NCI-H1694 treated with DMSO at 0.1 percent for 48 hours (cell line): ENCODE data around the gene TBC1D13.
A peak's percentile ranks its signal among the peaks of the same experiment; 100 is the strongest.
"Not testable (repeated sequence)": the region's sequence is repeated elsewhere in the genome, so short reads cannot be mapped to it uniquely, and the experiment has no call there.

Source experiments
- DNase-seq: peaks from one replicate; lab custom pipeline; 2025; lab: John Stamatoyannopoulos, UW

TBC1D13 gene

GRCh38 chr9:128786681-128787601 is at the start of gene TBC1D13:
Gene TBC1D13, plus strand, starts transcription at chr9:128787253. Its CDS starts 101 bp downstream, at chr9:128787354.
- peak; percentile 55 for DNase-seq

GRCh38 chr9:128742401-128742800 is 44.7 kb upstream of the TBC1D13 start:
- DNase-seq: no peak

GRCh38 chr9:128743421-128743820 is 43.6 kb upstream of the TBC1D13 start:
- no peak for DNase-seq

GRCh38 chr9:128747241-128747640 is 39.8 kb upstream of the TBC1D13 start:
- DNase-seq: no peak

GRCh38 chr9:128750926-128751595 is 36.0 kb upstream of the TBC1D13 start:
- no peak for DNase-seq

- no peak for DNase-seq
Measured at GRCh38 chr9:128753627-128754026, 33.4 kb upstream of the TBC1D13 start.

GRCh38 chr9:128757602-128758001 is 29.5 kb upstream of the TBC1D13 start:
- DNase-seq: no peak

- DNase-seq: no peak
Measured at GRCh38 chr9:128762671-128763449, 24.2 kb upstream of the TBC1D13 start.

GRCh38 chr9:128764361-128764760 is 22.7 kb upstream of the TBC1D13 start:
- no peak for DNase-seq

GRCh38 chr9:128765499-128765898 is 21.6 kb upstream of the TBC1D13 start:
- DNase-seq: no peak

- DNase-seq: no peak
Measured at GRCh38 chr9:128768606-128769005, 18.4 kb upstream of the TBC1D13 start.

- DNase-seq: no peak
Measured at GRCh38 chr9:128770286-128771030, 16.6 kb upstream of the TBC1D13 start.

- no peak for DNase-seq
Measured at GRCh38 chr9:128771094-128771721, 15.8 kb upstream of the TBC1D13 start.

- DNase-seq: peak; percentile 51
Measured at GRCh38 chr9:128771745-128772519, 15.1 kb upstream of the TBC1D13 start, which contains the start of gene ZER1. Gene ZER1, minus strand, starts transcription at chr9:128771927. Its CDS starts 16,362 bp downstream, at chr9:128755565.

GRCh38 chr9:128773049-128773448 is 14.0 kb upstream of the TBC1D13 start:
- no peak for DNase-seq

- DNase-seq: no peak
Measured at GRCh38 chr9:128774804-128775203, 12.2 kb upstream of the TBC1D13 start.

- DNase-seq: not testable (repeated sequence)
Measured at GRCh38 chr9:128780093-128780492, 7.0 kb upstream of the TBC1D13 start.

- no peak for DNase-seq
Measured at GRCh38 chr9:128781187-128782070, 5.6 kb upstream of the TBC1D13 start.

GRCh38 chr9:128782669-128783068 is 4.4 kb upstream of the TBC1D13 start:
- no peak for DNase-seq
